HTERT RPE-1 (cell line): ENCODE data around the gene KRT14.
"Not testable (repeated sequence)": the region's sequence is repeated elsewhere in the genome, so short reads cannot be mapped to it uniquely, and the experiment has no call there.

ENCODE experiments used
- in situ Hi-C: fragments of 300-500 bp; cut with MboI; formaldehyde crosslinking; loops from 4 replicates; pipeline ENCODE4 v1.14.3; 2020; ENCODE audit warnings: low sequenced_read_pairs

Gene KRT14

DNA sequence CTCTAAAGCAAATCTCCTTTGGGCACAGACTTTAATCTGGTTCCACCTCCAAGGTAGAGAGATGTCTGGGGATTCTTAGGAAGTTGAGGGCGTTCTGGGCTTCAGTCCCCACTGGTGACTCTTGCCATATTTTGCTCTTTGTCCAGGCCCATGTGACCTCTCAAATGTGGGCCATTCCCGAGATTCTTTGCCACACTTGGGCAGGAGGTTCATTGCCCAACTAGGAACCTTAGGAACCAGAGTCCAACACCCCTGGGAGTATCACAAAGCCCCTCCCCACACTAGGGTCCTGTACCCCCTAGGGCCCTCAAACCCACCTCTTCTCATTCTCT lies 6.5 kb downstream of the KRT14 start:
- in situ Hi-C loops = no loop called here

DNA sequence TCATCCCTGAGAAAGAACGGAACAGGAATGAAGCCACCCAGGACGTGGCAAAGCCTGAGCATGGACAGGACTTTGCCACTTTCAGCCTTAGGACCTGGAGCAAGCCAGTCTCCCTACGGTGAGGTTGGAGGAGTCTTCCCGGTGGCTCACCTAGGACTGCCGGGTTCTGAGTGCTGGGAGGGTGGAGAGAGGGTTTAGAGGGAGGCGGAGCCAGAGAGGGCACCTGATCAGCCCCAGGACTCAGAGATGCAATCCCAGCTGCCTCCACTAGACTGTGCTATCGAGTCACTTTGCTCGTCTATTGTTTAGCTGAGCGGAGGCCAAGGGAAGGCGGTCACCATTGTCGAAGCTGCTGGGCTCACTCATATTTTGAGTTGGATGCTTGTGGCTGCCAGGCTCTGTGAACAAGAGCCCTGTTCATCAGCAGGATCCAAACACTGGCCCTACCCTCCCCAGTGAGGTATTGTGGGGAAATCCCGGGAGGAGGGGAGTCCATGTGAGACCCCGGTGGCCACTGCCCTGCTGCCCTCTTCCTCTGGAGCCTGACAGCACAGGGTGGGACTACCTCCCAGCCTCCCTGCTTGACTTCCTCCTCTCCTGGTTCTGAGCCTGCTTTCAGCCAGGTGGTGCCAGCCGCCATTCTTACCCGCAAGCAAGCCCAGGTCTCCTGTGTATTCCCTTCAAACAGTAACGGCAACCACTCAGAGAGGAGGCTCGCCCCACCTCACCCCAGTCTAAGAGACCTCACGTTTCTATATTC lies 7.0 kb downstream of the KRT14 start:
- in situ Hi-C loops = no loop called here

DNA sequence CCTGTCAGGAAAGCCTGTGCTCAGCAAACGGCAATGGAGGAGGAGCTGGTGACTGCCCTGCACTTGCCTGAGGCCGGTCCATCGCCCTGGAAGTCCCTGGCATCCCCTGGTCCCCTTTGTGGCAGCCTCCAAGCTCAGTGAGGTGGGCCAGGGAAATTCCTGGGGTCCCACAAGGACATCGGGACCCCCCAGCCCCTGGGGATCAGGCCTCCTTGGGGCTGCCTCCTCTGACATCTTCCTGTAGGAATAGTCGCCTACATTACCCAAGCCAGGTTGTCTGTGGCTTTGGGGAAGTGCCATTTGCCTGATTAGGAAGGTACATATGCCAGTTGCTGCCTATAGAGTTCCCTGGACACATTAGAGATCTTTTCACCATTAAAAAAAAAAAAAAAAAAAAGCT lies 7.7 kb downstream of the KRT14 start:
- in situ Hi-C loops = no loop called here

DNA sequence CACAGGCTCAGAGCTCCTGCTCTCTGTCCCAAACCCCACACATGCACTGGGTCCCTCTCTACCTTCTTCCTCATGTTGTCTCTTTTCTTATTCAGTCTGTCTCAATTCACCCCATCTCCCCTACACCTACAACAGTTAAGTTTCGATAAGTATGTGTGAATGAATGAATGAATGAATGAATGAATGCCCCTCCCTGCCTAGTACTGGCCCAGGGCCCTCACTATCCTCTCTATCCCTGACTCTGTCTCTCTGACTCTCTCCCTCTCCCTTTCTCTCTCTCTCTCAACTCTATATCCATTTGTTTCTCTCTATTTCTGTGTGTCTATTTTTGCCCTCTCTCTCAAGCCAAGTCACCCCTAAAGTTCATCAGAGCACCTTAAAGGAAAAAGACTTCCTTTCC lies 8.2 kb downstream of the KRT14 start:
- in situ Hi-C loops = no loop called here

DNA sequence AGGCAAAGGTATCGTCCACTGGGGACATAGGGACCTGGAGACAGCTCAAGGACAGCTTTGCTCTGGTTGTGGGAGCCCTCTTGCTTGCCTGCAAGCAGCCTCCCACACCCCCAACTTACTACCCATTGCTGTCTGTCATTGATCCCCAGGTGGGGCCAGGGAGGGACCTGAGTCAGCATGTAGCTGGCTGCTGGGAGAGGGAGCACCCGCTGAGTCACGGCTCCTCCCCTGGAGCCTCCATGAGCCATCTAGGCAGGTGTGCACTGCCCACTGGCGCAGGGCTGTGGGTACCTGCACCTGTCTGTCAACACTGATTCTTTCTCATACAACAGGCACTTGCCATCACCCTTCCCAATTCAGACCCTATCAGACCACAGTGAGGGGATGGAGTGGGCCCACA lies 10.0 kb downstream of the KRT14 start:
- in situ Hi-C loops = not testable (repeated sequence)

DNA sequence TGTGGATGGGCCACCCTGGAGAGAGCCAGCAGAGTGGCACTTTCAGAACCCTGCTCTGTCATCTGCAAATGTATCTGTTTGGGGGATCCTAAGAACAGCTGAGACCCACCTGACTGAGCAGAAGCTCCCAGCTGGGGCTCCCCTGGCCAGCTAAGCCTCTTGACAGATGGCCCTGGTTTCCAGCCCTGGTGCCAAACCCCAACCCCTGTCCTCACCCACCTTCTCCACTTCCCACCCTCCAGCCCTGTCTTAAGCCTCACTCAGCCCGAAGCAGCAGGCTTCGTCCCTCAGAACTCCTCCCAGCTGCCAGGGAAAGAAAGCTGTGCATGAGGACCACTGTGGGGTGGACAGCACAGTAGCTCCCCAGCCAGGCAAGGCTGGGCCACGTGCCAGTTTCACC lies 11.4 kb downstream of the KRT14 start:
- in situ Hi-C loops = no loop called here

DNA sequence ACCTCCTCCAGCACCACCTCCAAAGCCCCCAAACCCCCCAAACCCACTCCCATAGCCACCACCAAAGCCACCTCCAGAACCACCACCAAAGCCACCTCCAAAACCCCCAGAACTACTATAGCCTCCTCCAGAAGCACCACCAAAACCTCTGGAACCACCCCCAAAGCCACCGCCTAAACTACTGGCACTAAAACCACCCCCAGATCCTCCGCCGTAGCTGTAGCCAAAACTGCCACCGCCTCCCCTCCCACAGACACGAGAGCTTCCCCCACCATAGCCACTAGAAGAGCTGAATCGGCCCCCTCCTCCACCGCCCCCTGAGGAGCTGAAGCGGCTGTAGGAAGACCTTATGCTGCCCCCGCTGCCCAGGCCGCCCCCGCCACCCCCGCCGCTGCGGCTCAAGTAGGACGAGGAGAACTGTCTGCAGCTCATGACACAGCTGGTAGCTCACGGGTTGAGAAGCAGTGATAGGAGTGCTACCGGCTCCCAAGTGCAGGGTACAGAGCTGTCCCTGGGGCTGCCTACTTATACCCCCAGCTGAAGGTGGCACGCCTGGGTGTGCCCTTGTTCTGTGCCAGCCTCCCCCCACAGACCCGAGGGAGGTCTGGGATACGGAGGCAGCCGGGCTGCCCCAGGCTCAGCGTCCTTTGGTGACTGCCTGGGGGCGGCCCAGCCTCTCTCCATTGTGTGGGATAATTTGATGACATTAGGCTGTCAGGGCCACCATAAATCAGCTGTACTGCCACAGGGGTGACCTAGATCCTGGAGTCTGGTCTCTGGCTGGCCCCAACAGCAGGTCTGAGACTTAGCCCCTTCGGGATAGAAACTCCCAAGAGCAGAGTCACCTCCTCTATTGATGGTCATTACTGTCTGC lies 14.9 kb downstream of the KRT14 start, which contains the start of gene KRT9:
KRT9 (minus strand) TSS at position 499 of the 874 bp plus-strand sequence; CDS start at position 432, 67 bp downstream.
- in situ Hi-C loops = loop anchor here (25.0 kb wide), 1 partner anchor 91 kb away; no protein-coding TSS in a partner anchor

DNA sequence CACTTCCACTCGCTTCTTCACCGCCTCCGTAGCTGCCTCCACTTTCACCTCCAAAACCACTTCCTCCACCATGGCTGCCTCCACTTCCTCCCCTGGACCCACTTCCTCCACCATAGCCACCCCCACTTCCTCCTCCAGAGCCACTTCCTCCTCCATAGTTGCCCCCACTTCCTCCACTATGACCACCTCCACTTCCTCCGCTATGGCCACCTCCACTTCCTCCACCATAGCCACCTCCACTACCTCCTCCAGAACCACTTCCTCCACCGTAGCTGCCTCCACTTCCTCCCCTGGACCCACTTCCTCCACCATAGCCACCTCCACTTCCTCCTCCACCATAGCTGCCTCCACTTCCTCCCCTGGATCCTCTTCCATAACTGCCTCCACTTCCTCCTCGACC lies 19.4 kb downstream of the KRT14 start:
- in situ Hi-C loops = loop anchor here (25.0 kb wide), 1 partner anchor 95 kb away; no protein-coding TSS in a partner anchor

DNA sequence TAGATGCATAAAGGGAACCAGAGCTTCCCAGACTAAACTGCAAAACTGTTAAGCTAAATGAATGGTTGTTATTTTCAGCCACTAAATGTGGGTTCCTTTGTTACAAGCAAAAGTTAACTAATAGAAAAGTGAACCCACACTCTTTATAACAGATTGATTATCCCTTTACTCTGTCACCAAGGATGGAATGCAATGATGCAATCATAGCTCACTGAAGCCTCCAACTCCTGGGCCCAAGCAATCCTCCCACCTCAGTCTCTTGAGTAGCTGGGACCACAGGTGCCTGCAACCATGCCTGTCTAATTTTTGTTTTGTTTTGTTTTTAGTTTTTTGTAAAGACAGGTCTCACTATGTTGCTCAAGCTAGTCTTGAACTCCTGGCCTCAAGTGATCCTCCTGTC lies 21.4 kb downstream of the KRT14 start:
- in situ Hi-C loops = loop anchor here (25.0 kb wide), 1 partner anchor 97 kb away; no protein-coding TSS in a partner anchor

DNA sequence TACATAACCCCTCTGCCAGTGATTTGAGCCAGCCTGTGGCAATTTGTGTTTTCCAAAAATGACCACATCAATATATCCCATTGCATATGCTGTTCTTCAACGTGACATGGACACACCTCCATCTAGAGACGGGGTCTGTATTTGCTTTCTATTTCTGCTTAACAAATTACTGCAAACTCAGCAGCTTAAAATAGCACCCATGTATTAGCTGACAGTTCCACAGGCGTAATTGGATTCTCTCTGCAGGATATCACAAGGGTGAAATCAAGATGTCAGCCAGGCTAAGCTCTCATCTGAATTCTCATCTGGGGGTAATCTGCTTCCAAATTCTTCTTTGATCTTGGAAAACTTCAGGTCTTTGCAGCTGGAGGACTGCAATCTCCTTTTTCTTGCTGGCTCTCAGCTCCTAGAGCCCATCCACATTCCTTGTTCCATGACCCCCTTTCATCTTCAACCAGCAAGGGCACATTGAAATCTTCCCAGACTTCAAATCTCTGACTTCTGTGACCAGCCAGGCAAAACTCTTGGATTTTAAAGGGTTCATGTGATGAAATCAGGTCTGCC lies 23.0 kb downstream of the KRT14 start:
- in situ Hi-C loops = loop anchor here (25.0 kb wide), 1 partner anchor 99 kb away; no protein-coding TSS in a partner anchor

DNA sequence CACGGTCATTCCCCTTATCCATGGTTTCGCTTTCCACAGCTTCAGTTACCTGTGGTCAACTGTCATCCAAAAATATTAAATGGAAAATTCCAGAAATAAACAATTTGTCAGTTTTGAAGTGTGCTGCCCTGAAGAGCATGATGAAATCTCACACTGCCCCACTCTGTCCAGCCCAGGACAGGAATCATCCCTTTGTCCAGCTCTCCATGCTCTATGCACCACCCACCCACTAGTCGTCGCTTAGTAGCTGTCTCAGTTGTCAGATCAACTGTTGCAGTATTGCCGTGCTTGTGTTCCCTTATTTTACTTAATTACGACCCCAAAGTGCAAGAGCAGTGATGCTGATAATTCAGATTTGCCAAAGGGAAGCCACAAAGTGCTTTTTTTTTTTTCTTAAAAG lies 25.1 kb downstream of the KRT14 start:
- in situ Hi-C loops = loop anchor here (25.0 kb wide), 1 partner anchor 101 kb away; no protein-coding TSS in a partner anchor

DNA sequence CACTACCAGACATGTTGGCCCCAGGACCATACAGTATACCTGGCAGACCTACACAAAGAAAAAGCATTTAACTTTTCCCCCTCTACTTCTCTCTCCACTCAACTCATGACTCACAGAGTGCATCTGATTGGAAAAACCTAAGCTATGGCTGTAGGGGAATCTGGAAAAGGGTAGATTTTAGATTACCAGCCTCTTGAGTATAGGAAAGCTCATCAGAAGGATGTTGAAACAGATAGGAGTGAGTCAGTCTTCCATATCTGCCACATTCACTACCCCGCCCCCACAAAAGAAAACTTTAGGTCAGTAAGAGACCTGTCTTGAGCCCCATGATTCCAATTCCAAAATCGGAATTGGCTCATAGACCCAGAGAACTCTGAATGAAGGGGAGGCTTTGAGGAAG lies 27.1 kb downstream of the KRT14 start:
- in situ Hi-C loops = loop anchor here (25.0 kb wide), 1 partner anchor 103 kb away; no protein-coding TSS in a partner anchor

DNA sequence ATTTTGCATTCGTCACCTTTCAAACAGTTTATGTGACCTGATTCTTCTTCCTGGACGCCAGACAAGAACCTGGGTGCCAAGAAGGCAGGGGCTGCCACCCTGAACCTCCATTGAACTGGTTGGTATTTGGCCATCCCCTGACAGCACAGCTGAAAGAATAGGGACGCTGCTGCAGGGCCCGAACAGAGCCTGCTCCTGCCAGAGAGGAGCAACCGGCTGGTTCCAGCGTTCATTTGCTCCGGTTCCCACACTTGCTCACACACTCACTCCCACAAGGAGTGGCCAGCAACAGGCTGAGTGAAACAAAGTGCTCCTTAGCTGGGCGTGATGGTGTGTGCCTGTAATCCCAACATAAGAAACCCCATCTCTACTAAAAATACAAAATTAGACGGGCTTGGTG lies 29.8 kb downstream of the KRT14 start:
- in situ Hi-C loops = loop anchor here (25.0 kb wide), 1 partner anchor 105 kb away; no protein-coding TSS in a partner anchor

DNA sequence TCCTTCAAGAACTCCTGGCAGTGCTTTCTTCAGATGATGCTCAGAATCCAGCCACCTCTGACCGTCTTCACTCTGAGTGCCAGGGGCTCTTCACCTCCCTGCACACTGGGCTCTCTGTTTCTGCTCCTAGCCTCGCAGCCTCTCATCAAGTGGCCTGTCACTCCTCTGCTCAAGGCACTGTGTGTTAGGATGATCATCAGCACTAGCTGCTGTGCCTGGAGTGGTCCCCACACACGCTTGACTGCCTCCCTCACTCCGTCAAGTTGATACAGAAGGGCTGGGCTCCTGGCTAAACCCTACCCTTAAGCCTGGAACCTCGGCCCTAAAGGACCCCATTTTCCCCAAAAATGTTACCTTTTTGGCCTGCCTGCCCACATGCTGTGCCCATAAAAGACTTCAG lies 30.4 kb downstream of the KRT14 start:
- in situ Hi-C loops = loop anchor here (25.0 kb wide), 1 partner anchor 106 kb away; no protein-coding TSS in a partner anchor

DNA sequence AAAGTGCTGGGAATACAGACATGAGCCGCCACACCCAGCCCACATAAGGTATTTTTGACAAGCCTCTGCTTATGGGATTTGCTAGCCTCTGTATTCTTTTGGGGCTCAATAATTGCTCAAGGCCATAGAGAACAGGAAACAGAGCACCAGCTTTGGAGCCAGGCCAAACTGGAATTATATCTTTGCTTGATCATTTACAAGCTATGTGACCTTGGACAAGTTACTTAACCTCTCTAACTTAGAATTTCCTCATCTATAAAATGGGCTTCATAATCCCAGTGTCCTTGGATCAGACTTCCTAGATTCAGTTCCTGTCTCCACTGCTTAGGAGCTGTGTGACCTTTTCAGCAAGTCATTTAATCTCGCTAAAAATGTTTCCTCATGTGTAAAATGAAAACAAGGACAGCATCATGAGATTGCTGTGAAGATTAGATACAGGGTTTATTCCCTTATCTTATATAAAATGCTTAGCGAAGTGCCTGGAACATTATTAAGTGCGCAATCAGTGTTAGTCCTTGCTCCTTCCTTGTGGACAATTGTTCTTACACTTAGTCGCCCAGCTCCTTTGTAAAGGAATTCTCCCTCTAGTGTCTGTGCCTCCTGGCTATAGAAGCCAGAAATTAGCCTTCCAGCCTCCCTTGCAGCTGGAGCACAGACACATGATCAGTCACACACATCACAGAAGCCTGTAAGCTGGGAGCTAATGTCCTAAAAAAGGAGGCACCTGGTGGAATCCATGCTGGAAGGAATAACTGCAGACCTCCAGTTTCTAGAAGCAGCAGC lies 31.4 kb downstream of the KRT14 start:
- in situ Hi-C loops = loop anchor here (25.0 kb wide), 1 partner anchor 107 kb away; no protein-coding TSS in a partner anchor

DNA sequence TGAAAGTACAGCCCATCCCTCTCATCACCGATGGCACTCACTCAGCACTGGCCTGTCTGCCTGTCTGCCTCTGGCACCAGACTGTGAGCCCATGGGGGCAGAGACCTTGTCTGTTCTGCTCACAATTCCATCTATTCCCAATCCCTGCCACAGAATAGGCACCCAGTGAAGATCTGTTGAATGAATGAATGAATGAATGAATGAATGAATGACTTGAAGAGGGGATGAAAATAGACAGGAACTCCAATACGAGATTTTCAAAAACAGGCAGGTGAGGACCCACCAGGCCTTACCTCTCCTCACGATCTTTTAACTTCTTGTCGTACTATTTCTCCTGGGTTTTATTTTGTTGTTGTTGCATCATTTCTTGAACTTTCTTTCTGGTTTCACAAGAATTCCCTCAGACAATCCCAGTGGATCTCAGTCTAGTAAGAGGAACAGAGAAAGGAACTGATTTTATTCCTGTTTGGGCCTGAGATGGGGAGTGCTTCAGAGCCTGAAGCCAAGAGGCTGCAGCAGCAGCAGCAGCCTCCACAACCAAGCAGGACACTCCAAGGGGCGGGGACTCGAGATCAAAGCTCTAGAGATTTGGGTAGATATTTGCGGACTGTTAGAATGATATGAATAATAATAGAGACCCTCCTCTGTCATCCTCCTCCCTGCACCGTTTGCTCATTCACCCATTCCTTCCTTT lies 32.6 kb downstream of the KRT14 start:
- in situ Hi-C loops = loop anchor here (25.0 kb wide), 1 partner anchor 108 kb away; no protein-coding TSS in a partner anchor

DNA sequence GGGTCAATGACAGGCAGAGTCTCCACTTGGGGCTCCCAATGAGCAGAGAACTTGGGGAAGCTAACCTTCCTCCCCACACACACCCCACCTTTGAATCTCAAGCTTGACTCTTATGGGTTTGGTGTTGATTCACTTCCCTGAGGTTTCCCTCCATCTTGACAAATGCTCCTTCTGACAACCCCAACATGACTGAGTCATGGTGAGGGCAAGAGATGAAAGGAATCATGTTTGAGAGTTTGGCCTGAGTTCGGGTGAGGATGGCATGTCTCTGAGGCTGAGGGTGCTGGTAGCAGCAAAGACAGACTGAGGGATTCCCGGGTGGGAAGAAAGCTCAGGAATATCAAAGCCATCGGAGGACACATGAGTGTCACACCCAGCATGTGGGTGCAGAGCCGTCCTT lies 33.5 kb downstream of the KRT14 start:
- in situ Hi-C loops = loop anchor here (25.0 kb wide), 1 partner anchor 109 kb away; no protein-coding TSS in a partner anchor

DNA sequence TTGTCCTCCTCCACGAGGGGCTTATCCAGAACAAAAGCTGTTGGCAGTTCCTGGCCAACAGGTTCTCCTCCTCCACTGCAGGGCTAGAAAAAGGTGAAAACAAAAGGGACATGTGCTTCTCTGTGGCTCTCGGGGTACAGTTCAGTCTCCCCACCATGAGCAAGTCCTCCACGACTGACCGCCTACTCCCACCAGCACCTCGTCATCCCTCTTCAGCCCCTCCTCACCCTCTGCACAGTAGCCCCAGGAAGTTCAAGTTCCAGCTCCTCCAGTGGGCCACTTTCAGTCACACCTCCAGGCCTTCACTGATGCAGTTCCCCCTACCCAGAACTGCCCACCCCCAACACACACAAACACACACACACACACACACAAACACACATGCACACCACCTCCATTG lies 34.2 kb downstream of the KRT14 start:
- in situ Hi-C loops = loop anchor here (25.0 kb wide), 1 partner anchor 110 kb away; no protein-coding TSS in a partner anchor

DNA sequence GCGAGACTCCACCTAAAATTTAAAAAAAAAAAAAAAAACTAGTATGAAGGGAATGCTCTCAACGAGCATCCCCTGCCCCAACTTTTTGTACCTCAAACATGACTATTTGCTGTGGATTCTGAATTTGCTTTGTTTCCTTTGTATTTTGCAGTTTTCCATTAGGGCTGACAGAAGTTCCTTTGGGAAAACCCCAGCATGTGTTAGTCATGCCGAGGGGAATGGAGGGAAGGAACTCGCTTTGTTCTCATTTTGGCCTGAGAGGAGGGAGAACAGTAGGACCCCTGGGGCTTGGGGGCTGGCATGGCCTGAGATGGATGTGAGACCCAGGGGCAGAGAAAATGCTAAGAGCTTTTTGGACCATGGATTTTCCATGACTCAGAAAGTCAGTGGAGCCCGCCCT lies 35.3 kb downstream of the KRT14 start:
- in situ Hi-C loops = loop anchor here (25.0 kb wide), 1 partner anchor 111 kb away; no protein-coding TSS in a partner anchor
